NB4 (cell line): ENCODE measurements around the gene OPCML.

Experiments used
- CTCF ChIP-seq: IDR thresholded peaks from one replicate; pipeline ENCODE4 v1.5.1; 2012; ENCODE audit warnings: low read depth, low read length
- TF ChIP-seq, protein P1 (sequence below): IDR thresholded peaks from 2 replicates; pipeline ENCODE4 v1.6.1; 2011; ENCODE audit warnings: low read depth, low read length

DNA sequence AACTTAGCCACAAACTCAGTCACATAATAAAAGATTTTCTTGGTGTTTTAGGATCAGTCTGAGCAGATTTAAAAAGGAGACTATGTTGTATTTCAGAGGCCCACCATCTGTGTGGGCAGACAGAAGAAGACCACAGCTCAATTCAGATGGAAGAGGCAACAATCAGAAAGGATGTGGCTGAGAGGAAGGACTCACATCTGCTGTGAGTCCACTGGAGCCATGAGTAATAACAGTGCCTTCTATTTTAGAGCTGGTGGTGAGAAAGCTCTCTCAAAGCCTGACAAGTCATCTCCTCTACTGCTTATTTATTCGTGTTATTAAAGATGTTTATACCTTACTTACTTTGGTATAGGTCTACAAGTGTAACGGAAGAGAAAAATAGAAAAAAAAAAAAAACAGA lies 357.2 kb downstream of the OPCML start:
- no peak for TF ChIP-seq CTCF
- TF ChIP-seq, protein P1, sequence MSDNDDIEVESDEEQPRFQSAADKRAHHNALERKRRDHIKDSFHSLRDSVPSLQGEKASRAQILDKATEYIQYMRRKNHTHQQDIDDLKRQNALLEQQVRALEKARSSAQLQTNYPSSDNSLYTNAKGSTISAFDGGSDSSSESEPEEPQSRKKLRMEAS = no peak
